HG03520 (cell line): ENCODE data around the gene RHOT1.
"Not testable (repeated sequence)": the region's sequence is repeated elsewhere in the genome, so short reads cannot be mapped to it uniquely, and the experiment has no call there.

Source experiments
- ATAC-seq: cut with Tn5 transposase; IDR thresholded peaks from one replicate; pipeline ENCODE4 v1.9.1; 2021; ENCODE audit warnings: mild to moderate bottlenecking, moderate library complexity; ENCODE audit not compliant: unreplicated experiment

Gene RHOT1

GRCh38 chr17:32158870-32159585, 16.7 kb downstream of the RHOT1 start:
- no peak for ATAC-seq

GRCh38 chr17:32159586-32160438, 17.5 kb downstream of the RHOT1 start:
- ATAC-seq: no peak

DNA sequence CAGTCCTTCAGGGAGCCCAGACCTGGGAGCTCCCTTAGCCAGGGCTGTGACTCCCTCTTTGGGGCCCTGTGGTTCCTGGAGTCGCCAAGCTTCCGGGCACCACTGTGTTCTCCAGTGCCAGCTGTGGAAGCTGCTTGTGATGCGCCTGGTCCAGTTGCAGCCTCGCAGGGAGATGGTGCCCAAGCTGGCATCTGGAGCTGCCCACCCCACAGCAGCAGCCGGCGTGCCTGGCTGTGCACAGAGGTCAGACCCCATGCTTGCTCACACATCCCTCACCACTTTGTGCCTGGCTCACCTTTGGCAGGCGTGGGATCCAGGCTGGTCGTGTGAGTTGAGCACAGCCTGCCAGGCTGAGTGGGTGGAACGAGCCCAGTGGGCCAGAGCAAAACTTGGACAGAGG, 18.2 kb downstream of the RHOT1 start:
- no peak for ATAC-seq

GRCh38 chr17:32161029-32161428, 18.7 kb downstream of the RHOT1 start:
- ATAC-seq: no peak

- no peak for ATAC-seq
Observed at GRCh38 chr17:32161506-32162365, 19.4 kb downstream of the RHOT1 start.

- no peak for ATAC-seq
Observed at GRCh38 chr17:32174889-32175288, 32.6 kb downstream of the RHOT1 start.

DNA sequence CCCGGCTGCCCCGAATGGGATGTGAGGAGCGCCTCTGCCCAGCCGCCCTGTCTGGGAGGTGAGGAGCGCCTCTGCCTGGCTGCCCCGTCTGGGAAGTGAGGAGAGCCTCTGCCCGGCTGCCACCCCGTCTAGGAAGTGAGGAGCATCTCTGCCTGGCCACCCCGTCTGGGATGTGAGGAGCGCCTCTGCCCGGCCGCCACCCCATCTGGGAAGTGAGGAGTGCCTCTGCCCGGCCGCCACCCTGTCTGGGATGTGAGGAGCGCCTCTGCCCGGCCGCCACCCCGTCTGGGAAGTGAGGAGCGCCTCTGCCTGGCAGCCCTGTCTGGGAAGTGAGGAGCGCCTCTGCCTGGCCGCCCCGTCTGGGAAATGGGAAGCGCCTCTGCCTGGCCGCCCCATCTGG, 36.4 kb downstream of the RHOT1 start:
- ATAC-seq: not testable (repeated sequence)

DNA sequence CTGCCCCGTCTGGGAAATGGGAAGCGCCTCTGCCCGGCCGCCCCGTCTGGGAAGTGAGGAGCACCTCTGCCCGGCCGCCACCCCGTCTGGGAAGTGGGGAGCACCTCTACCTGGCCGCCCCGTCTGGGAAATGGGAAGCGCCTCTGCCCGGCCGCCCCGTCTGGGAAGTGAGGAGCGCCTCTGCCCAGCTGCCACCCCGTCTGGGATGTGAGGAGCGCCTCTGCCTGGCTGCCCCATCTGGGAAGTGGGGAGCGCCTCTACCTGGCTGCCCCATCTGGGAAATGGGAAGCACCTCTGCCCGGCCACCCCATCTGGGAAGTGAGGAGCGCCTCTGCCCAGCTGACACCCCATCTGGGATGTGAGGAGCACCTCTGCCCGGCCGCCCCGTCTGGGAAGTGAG, 36.8 kb downstream of the RHOT1 start:
- ATAC-seq: not testable (repeated sequence)

GRCh38 chr17:32179526-32179925, 37.2 kb downstream of the RHOT1 start:
- not testable (repeated sequence) for ATAC-seq

DNA sequence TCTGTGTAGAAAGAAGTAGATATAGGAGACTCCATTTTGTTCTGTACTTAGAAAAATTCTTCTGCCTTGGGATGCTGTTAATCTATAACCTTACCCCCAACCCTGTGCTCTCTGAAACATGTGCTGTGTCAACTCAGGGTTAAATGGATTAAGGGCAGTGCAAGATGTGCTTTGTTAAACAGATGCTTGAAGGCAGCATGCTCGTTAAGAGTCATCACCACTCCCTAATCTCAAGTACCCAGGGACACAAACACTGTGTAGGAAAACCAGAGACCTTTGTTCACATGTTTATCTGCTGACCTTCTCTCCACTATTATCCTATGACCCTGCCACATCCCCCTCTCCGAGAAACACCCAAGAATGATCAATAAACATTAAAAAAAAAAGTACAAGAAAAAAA, 38.0 kb downstream of the RHOT1 start:
- ATAC-seq: not testable (repeated sequence)

DNA sequence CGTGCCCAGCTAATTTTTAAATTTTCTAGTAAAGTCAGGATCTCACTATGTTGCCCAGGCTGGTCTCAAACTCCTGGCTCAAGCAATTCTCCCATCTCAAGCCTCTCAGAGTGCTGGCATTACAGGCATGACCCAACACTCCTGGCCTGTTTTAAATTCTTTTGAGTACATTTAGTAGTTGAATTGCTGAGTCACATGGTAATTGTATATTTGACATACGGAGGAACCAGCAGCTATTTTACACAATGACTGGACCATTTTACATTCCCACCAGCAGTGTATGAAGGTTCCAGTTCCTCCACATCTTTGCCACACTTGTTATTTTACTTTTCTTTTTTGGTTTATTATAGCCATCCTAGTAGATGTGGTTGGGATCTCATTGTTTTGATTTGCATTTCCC, 43.6 kb downstream of the RHOT1 start:
- no peak for ATAC-seq

DNA sequence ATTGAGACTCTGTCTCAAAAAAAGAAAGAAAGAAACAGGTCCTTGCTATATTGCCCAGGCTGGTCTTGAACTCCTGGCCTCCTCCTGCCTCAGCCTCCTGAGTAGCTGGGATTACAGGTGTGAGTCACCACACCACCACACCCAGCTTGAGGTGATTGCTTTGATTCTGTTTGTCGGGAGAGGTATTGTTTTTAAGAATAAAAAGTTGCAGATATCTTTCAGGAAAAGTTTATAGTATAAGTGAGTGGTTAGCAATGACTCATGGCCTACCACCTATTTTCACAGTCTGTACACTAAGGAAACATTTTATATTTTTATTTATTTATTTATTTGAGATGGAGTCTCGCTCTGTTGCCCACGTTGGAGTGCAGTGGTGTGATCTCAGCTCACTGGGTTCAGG, 45.0 kb downstream of the RHOT1 start:
- ATAC-seq: no peak

DNA sequence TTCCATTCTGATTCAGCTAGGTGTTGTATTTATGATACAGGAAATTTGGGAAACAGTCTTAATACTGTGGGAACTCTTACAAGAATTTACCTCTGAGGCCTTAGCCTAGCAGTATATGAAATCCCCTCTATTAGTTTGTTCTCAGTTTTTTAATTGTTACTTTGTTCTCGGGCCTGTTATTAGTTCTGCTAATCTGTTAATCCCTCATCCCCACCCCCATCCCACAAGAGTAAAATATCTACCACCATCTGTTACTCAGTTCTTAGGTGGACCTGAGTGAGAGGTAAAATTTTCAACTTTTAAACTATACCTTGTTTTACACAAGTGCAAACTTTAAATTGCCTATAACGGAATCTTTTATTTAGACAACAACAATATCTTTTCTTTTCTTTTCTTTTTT, 47.0 kb downstream of the RHOT1 start:
- ATAC-seq: no peak

DNA sequence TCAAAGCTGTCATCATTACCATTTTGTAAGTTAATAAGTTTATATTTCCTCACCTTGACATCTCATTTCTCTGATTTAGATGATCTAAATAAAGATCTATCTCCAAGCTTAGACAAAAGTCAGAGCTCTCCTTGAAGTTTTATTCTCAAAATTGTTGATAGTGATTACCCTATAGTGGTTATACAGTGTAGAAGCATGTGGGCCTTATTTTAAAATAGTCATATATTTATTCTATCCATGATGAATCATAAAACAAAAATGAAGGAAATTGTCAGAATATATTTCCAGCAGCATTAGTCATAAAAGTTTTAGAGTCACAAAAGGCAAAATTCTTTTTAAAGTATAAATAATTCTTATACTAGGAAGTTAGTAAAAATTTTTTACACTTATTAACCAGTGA, 49.0 kb downstream of the RHOT1 start:
- ATAC-seq: no peak

- no peak for ATAC-seq
Observed at GRCh38 chr17:32192379-32192778, 50.1 kb downstream of the RHOT1 start.

- no peak for ATAC-seq
Observed at GRCh38 chr17:32197987-32198386, 55.7 kb downstream of the RHOT1 start.

DNA sequence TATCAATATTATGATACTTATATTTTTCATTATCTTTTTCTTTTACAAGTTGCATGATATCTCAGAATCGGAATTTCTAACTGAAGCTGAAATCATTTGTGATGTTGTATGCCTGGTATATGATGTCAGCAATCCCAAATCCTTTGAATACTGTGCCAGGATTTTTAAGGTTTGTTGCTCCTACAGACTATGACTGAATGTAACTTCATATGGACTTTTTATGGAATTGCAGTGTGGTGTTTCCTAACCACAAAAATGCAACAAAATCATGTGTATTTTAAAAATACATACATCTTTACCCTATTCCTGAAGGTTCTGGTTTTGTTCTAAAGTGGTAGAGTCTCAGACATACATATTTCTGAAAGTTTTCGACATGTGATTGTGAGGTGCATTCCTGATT, 64.6 kb downstream of the RHOT1 start:
- ATAC-seq: no peak

- no peak for ATAC-seq
Observed at GRCh38 chr17:32208436-32208835, 66.1 kb downstream of the RHOT1 start.

DNA sequence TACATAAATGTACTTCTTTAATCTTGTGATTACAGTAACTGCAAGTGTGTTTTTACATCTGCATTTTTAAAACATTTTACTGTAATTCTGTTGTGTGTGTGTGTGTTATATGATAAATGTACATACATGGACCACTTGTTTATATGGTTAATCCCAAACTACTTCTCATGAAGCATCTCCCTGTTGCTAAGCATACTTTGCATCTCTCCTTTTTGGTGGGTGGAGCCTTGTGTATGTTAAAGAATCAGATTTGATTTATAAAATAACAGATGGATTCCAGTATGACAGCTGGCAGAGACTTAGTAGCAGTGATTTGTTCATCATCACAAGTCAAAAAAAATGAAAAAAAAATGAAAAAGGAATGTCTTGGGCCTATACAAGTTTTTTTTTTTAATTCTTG, 67.3 kb downstream of the RHOT1 start:
- no peak for ATAC-seq

DNA sequence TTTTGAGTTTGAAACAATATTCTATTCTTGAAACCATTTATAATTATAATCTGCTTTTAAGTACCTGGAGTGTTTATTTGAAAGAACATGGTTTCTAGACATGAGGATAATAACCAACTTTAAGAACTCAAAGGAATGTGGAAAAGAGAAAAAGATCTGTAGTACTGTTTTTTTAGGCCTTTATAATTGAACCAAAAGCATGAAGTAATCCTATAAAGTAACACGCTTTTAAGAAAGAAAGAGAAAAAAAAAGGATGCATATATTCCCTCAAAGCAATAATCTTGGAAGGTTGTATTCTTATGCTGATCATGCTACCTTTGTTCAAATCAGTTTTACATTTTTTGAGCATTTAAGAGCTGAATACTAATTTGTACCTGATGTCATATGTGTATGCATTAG, 69.4 kb downstream of the RHOT1 start:
- ATAC-seq: no peak

- no peak for ATAC-seq
Observed at GRCh38 chr17:32215696-32216095, 73.4 kb downstream of the RHOT1 start.
